Neural progenitor cell (in vitro differentiated cells): ENCODE data around the gene NAPEPLD. TPM values are rescaled to one million over a fixed set of nuclear protein-coding genes. Genes with fewer than 3 reads are reported as not detected.
"Not testable (repeated sequence)": the region's sequence is repeated elsewhere in the genome, so short reads cannot be mapped to it uniquely, and the experiment has no call there.

ENCODE experiments used
- DNase-seq: peaks from one replicate; pipeline ENCODE4 v3.0.0-alpha.2; 2016; ENCODE audit warnings: low spot score
- H2AFZ ChIP-seq: fragments of 200-600 bp; sonication (generic); replicated peaks from 2 replicates; pipeline ENCODE4 v1.6.1; 2016; ENCODE audit warnings: antibody characterized with exemption
- H3F3A ChIP-seq: fragments of 200-600 bp; sonication (generic); 2 replicates; pipeline ENCODE4 v1.6.1; 2016; ENCODE audit warnings: antibody characterized with exemption, low read depth
- H3K27ac ChIP-seq: fragments of 200-600 bp; sonication (generic); 2 replicates; pipeline ENCODE4 v1.5.1; 2016; ENCODE audit warnings: mild to moderate bottlenecking
- H3K27me3 ChIP-seq: fragments of 200-600 bp; sonication (generic); 2 replicates; pipeline ENCODE4 v1.6.1; 2016; ENCODE audit warnings: mild to moderate bottlenecking, moderate library complexity
- H3K36me3 ChIP-seq: fragments of 200-600 bp; sonication (generic); 2 replicates; pipeline ENCODE4 v1.5.1; 2016
- H3K4me1 ChIP-seq: fragments of 200-600 bp; sonication (generic); 2 replicates; pipeline ENCODE4 v1.6.1; 2016; ENCODE audit warnings: mixed run types
- H3K4me2 ChIP-seq: fragments of 200-600 bp; sonication (generic); 2 replicates; pipeline ENCODE4 v1.6.1; 2016
- H3K4me3 ChIP-seq: fragments of 200-600 bp; sonication (generic); 2 replicates; pipeline ENCODE4 v1.5.1; 2016
- H3K79me2 ChIP-seq: fragments of 200-600 bp; sonication (generic); 2 replicates; pipeline ENCODE4 v1.6.1; 2016; ENCODE audit warnings: low read depth
- H3K9ac ChIP-seq: fragments of 200-600 bp; sonication (generic); 2 replicates; pipeline ENCODE4 v1.6.1; 2016
- H3K9me3 ChIP-seq: fragments of 200-600 bp; sonication (generic); 2 replicates; pipeline ENCODE4 v1.5.1; 2016; ENCODE audit warnings: low read depth
- H4K20me1 ChIP-seq: fragments of 200-600 bp; sonication (generic); 2 replicates; pipeline ENCODE4 v1.6.1; 2016; ENCODE audit warnings: low read depth
- H3K27ac Mint-ChIP-seq: 3 replicates; pipeline ENCODE4 v1.8.0; 2021; ENCODE audit warnings: mixed read lengths
- H3K27me3 Mint-ChIP-seq: 2 replicates; pipeline ENCODE4 v1.8.0; 2022; ENCODE audit warnings: low read depth, mild to moderate bottlenecking, inconsistent platforms, moderate library complexity, mixed read lengths; ENCODE audit not compliant: insufficient read depth
- H3K36me3 Mint-ChIP-seq: 3 replicates; pipeline ENCODE4 v1.8.0; 2021; ENCODE audit warnings: mixed read lengths
- H3K4me1 Mint-ChIP-seq: 3 replicates; pipeline ENCODE4 v1.8.0; 2021; ENCODE audit warnings: mixed read lengths
- H3K4me3 Mint-ChIP-seq: 3 replicates; pipeline ENCODE4 v1.8.0; 2021; ENCODE audit warnings: mild to moderate bottlenecking, moderate library complexity, mixed read lengths
- H3K9me3 Mint-ChIP-seq: 3 replicates; pipeline ENCODE4 v1.8.0; 2020; ENCODE audit warnings: mixed read lengths
- EZH2 ChIP-seq: fragments of 200-600 bp; sonication (generic); IDR thresholded peaks from 2 replicates; pipeline ENCODE4 v1.6.1; 2017; ENCODE audit warnings: antibody characterized with exemption, mild to moderate bottlenecking, moderate library complexity
- EZH2phosphoT487 ChIP-seq: fragments of 200-600 bp; sonication (generic); IDR thresholded peaks from 2 replicates; pipeline ENCODE4 v1.6.1; 2017; ENCODE audit warnings: antibody characterized with exemption
- total RNA-seq: library from RNA; depleted of rRNA; stranded (reverse); fragments of >200 nt; gene quantifications from 2 replicates; pipeline ENCODE4 v1.2.3, GENCODE V29; 2015; ENCODE audit warnings: low replicate concordance
- TF ChIP-seq, protein P1 (sequence below): fragments of 200-600 bp; sonication (generic); IDR thresholded peaks from 2 replicates; pipeline ENCODE4 v1.5.1; 2017; ENCODE audit warnings: antibody characterized with exemption, mild to moderate bottlenecking

NAPEPLD gene
- total RNA-seq, 1 donor from 2014 or later, result 13.3 TPM

DNA sequence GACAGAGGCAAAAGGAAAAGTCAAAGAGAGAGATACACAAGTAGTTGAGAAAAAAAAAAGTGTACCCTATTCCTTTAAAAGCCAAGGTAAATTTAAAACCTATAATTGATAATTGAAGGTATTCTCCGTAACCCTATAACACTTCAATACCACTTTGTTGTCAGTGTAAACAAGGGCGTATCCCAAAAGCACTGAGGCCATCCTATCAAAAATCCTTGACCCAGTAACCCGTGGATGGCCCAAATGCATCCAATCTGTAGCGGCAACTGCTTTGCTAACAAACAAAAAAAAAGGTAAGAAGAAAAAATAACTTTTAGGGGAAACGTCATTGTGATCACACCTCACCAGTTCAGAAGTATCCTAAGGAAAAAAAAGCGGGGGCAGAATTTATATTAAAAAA lies 5.1 kb upstream of the NAPEPLD start:
- H3K4me1 Mint-ChIP-seq, result peaks cover 13% of the 10 kb centered on the region
- H3K27me3 Mint-ChIP-seq, result peaks cover 5% of the 10 kb centered on the region
- Histone ChIP-seq H3K4me3 (no peak overlapping the region), H3K27ac (no peak overlapping the region), H2AFZ (peak overlapping the region; percentile 57), H3K79me2 (no peaks in the 10 kb centered on the region), H3K4me1 (peaks cover 7% of the 10 kb centered on the region), H3F3A (peaks cover 10% of the 10 kb centered on the region), H3K9me3 (no peaks in the 10 kb centered on the region), H3K4me2 (no peak overlapping the region), H3K9ac (no peak overlapping the region), H4K20me1 (no peaks in the 10 kb centered on the region), H3K36me3 (no peaks in the 10 kb centered on the region), H3K27me3 (no peaks in the 10 kb centered on the region)
- TF ChIP-seq, protein P1, sequence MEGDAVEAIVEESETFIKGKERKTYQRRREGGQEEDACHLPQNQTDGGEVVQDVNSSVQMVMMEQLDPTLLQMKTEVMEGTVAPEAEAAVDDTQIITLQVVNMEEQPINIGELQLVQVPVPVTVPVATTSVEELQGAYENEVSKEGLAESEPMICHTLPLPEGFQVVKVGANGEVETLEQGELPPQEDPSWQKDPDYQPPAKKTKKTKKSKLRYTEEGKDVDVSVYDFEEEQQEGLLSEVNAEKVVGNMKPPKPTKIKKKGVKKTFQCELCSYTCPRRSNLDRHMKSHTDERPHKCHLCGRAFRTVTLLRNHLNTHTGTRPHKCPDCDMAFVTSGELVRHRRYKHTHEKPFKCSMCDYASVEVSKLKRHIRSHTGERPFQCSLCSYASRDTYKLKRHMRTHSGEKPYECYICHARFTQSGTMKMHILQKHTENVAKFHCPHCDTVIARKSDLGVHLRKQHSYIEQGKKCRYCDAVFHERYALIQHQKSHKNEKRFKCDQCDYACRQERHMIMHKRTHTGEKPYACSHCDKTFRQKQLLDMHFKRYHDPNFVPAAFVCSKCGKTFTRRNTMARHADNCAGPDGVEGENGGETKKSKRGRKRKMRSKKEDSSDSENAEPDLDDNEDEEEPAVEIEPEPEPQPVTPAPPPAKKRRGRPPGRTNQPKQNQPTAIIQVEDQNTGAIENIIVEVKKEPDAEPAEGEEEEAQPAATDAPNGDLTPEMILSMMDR, result no peak
- TF ChIP-seq EZH2phosphoT487, result no peak
- no peak for TF ChIP-seq EZH2
- H3K9me3 Mint-ChIP-seq, result peaks cover 7% of the 10 kb centered on the region
- H3K27ac Mint-ChIP-seq, result no peak overlapping the region
- peaks cover 2% of the 10 kb centered on the region for H3K36me3 Mint-ChIP-seq
- DNase-seq, result no peak
- no peak overlapping the region for H3K4me3 Mint-ChIP-seq

DNA sequence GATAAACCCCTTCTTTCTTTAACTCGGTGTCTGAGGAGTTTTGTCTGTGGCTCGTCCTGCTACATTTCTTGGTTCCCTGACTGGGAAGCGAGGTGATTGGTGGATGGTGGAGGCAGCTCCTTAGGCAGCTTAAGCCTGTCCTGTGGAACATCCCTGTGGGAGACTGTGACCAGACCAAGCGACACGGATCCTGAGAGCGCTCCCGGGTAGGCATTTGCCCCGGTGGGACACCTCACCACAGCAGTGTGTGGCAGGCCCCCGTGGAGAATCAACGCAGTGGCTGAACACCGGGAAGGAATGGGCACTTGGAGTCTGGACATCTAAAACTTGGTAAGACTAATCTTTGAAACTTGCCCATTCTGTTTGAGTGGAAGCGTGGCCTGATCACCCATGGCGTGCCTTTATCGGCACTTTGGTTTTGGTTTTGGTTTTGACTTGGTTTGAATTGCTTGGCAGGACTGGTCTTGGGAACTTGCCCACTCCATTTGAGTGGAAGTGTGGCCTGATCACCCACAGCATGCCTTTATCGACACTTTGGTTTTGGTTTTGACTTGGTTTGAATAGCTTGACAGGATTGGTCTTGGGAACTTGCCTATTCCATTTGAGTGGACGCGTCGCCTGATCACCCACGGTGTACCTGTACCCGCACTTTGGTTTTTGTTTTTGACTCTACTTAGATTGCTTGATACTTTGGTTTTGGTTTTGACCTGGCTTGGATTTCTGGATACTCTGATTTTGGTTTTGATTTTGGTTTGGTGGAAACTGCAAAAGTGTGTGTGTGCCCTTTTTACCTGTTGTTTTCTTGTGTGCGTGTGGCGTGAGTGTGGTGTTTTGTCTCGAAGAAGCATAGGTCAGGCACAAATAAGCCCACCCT lies 4.1 kb upstream of the NAPEPLD start:
- not testable (repeated sequence) for H3K27ac Mint-ChIP-seq, H3K27me3 ChIP-seq, H3K36me3 Mint-ChIP-seq, H3K4me1 ChIP-seq, H2AFZ ChIP-seq, H3F3A ChIP-seq, H3K9ac ChIP-seq, DNase-seq, H3K4me3 ChIP-seq, H3K4me2 ChIP-seq, H3K36me3 ChIP-seq, H3K79me2 ChIP-seq, H4K20me1 ChIP-seq, H3K27me3 Mint-ChIP-seq, H3K9me3 ChIP-seq, H3K4me3 Mint-ChIP-seq, H3K27ac ChIP-seq, H3K9me3 Mint-ChIP-seq
- H3K4me1 Mint-ChIP-seq, result peaks cover 16% of the 10 kb centered on the region

DNA sequence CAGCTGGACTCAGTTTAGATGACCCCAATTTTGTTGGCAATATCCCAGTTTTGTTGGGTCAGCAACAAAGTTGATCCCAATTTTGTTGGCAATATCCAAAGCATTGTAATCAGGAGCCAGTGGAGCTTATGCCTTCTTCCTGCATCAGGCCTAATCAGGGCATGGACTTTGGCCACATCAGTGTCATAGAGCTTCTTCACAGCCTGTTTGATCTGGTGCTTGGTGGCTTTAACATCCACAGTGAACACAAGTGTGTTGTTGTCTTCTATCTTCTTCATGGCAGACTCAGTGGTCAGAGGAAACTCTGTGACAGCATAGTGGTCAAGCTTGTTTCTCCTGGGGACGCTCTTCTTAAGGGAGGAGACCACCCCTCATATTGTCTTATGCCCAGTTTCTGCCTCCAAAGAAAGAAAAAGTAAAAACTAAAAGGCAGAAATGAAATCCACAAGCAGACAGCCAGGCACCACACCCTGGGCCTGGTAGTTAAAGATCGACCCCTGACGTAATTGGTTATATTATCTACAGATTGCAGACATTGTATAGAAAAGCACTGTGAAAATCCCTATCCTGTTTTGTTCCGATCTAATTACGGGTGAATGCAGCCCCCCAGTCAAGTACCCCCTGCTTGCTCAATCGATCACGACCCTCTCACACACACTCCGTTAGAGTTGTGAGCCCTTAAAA lies 3.2 kb upstream of the NAPEPLD start:
- not testable (repeated sequence) for H3K4me3 Mint-ChIP-seq

DNA sequence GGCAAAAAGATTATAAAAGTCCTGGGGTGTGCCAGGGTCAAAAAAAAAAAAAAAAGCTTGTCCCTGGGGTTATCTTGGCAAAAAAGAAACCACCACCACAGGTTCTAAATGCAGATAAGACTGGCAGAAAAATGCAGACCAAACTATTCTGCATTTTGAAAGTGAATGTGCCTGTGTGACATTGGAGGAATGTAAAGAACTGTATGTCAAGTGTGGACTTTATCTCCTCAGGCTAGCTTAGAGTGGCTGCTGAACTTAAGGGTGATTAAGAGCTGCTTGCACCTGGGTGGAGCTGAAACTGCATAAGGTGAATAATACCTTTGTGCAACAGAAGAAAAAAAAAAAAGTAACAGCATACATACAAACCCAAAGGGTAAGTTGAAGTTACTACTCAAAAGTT lies 1.3 kb upstream of the NAPEPLD start:
- peaks cover 27% of the 10 kb centered on the region for H3K4me1 ChIP-seq
- no peaks in the 10 kb centered on the region for H3K36me3 ChIP-seq
- H3K4me3 Mint-ChIP-seq, result peak overlapping the region; percentile 88
- H4K20me1 ChIP-seq, result no peaks in the 10 kb centered on the region
- H3F3A ChIP-seq, result peaks cover 10% of the 10 kb centered on the region
- peak; percentile 11 for TF ChIP-seq EZH2phosphoT487
- TF ChIP-seq, protein P1, result no peak
- H3K9me3 Mint-ChIP-seq, result peaks cover 7% of the 10 kb centered on the region
- DNase-seq, result no peak
- H3K27ac ChIP-seq, result no peak overlapping the region
- no peaks in the 10 kb centered on the region for H3K27me3 ChIP-seq
- peaks cover 36% of the 10 kb centered on the region for H3K4me1 Mint-ChIP-seq
- no peak overlapping the region for H3K4me3 ChIP-seq
- H3K9ac ChIP-seq, result no peak overlapping the region
- no peak overlapping the region for H3K4me2 ChIP-seq
- H3K79me2 ChIP-seq, result peaks cover 34% of the 10 kb centered on the region
- H3K27me3 Mint-ChIP-seq, result no peaks in the 10 kb centered on the region
- no peak overlapping the region for H3K27ac Mint-ChIP-seq
- H2AFZ ChIP-seq, result no peak overlapping the region
- peaks cover 2% of the 10 kb centered on the region for H3K36me3 Mint-ChIP-seq
- H3K9me3 ChIP-seq, result no peaks in the 10 kb centered on the region

More for the DNA sequence above, 3.2 kb upstream of the NAPEPLD start:
- not testable (repeated sequence) for H3K36me3 ChIP-seq, H3K9me3 ChIP-seq, H3K9me3 Mint-ChIP-seq, H3F3A ChIP-seq, H3K9ac ChIP-seq, H3K36me3 Mint-ChIP-seq, H2AFZ ChIP-seq, H3K4me2 ChIP-seq, H3K27me3 Mint-ChIP-seq, H3K27me3 ChIP-seq, H4K20me1 ChIP-seq, DNase-seq, H3K27ac ChIP-seq, H3K4me3 ChIP-seq
- H3K4me1 Mint-ChIP-seq, result peaks cover 20% of the 10 kb centered on the region
- peaks cover 17% of the 10 kb centered on the region for H3K4me1 ChIP-seq
- peaks cover 15% of the 10 kb centered on the region for H3K79me2 ChIP-seq
- peak overlapping the region; percentile 31 for H3K27ac Mint-ChIP-seq
